CD4-positive, CD25-positive, alpha-beta regulatory T cell (primary cell): ENCODE data around the gene SIPA1L3. TPM values are rescaled to one million over a fixed set of nuclear protein-coding genes. Genes with fewer than 3 reads are reported as not detected.

Experiments
- ATAC-seq, 2 donors: fragments of 150-1000 bp; cut with Tn5 transposase; one replicate each; pipeline ENCODE4 v1.10.0; 2021; ENCODE audit warnings: low read depth in 2 of 2, moderate number of reproducible peaks in 2 of 2, moderate library complexity in 1 of 2
- DNase-seq, 3 donors: peaks; one replicate each; pipeline versions ENCODE4 v3.0.0 to v3.0.0-alpha.2; 2012 to 2022; ENCODE audit warnings: mixed read lengths in 1 of 3
- H3K27ac ChIP-seq: one replicate; pipeline ENCODE4 v1.7.0; 2013; ENCODE audit warnings: mild to moderate bottlenecking, low read length; ENCODE audit not compliant: insufficient read depth, poor library complexity, severe bottlenecking
- H3K27me3 ChIP-seq: one replicate; pipeline ENCODE4 v1.7.0; 2013; ENCODE audit warnings: low read length; ENCODE audit not compliant: control insufficient read depth, insufficient read depth
- H3K36me3 ChIP-seq: one replicate; pipeline ENCODE4 v1.7.0; 2013; ENCODE audit warnings: mild to moderate bottlenecking, low read length, moderate library complexity; ENCODE audit not compliant: control insufficient read depth, insufficient read depth
- H3K4me1 ChIP-seq: 2 replicates; pipeline ENCODE4 v1.7.0; 2013; ENCODE audit warnings: mild to moderate bottlenecking, low read length; ENCODE audit not compliant: insufficient read depth, control insufficient read depth, poor library complexity, severe bottlenecking
- H3K4me3 ChIP-seq: one replicate; pipeline ENCODE4 v1.7.0; 2013; ENCODE audit warnings: low read depth, mild to moderate bottlenecking, low read length, moderate library complexity
- H3K9me3 ChIP-seq, 2 experiments: 1 replicate in 1 of 2; 2 replicates in 1 of 2; pipeline ENCODE4 v1.7.0; 2013; ENCODE audit warnings: low read length in 2 of 2, mild to moderate bottlenecking in 1 of 2, moderate library complexity in 1 of 2; ENCODE audit not compliant: control insufficient read depth in 2 of 2
- H3K27ac Mint-ChIP-seq, 3 donors: one replicate each; pipeline ENCODE4 v1.8.0; 2020 to 2022; ENCODE audit warnings: mild to moderate bottlenecking in 3 of 3, mixed read lengths in 3 of 3, moderate library complexity in 2 of 3
- H3K27me3 Mint-ChIP-seq: one replicate; pipeline ENCODE4 v1.8.0; 2022; ENCODE audit warnings: mild to moderate bottlenecking, mixed read lengths
- H3K36me3 Mint-ChIP-seq: one replicate; pipeline ENCODE4 v1.8.0; 2020; ENCODE audit warnings: mixed read lengths
- H3K4me1 Mint-ChIP-seq, 4 donors: one replicate each; pipeline ENCODE4 v1.8.0; 2020 to 2022; ENCODE audit warnings: mixed read lengths in 4 of 4, mild to moderate bottlenecking in 1 of 4
- H3K4me3 Mint-ChIP-seq, 4 donors: one replicate each; pipeline ENCODE4 v1.8.0; 2020 to 2022; ENCODE audit warnings: mild to moderate bottlenecking in 4 of 4, mixed read lengths in 4 of 4, moderate library complexity in 3 of 4
- H3K9me3 Mint-ChIP-seq, 7 donors: one replicate each; pipeline ENCODE4 v1.8.0; 2020 to 2022; ENCODE audit warnings: mixed read lengths in 7 of 7, mild to moderate bottlenecking in 3 of 7, moderate library complexity in 2 of 7
- polyA plus RNA-seq, 4 donors: library from polyadenylated mRNA; unstranded; fragments of 300-500 nt; fragmentation: Illumina TruSeq; gene quantifications; one replicate each; pipeline ENCODE4 v1.2.3, GENCODE V29; 2021
- total RNA-seq: library from RNA; stranded (reverse); gene quantifications from one replicate; pipeline ENCODE4 v1.2.3, GENCODE V29; 2022

Gene SIPA1L3
- total and polyA plus RNA-seq, 5 donors from 2014 or later = 0.41 to 27.6 (median 1.7) TPM

- Histone ChIP-seq H3K27me3 (no peaks in the 10 kb centered on the region), H3K36me3 (no peaks in the 10 kb centered on the region), H3K4me1 (peaks cover 3% of the 10 kb centered on the region), H3K4me3 (no peak overlapping the region), H3K9me3 (no peaks in the 10 kb centered on the region), H3K27ac (no peak overlapping the region)
- ATAC-seq = no peak
- no peak for DNase-seq
- Mint-ChIP-seq H3K27ac (no peak overlapping the region), H3K36me3 (no peaks in the 10 kb centered on the region), H3K27me3 (peaks cover 14% of the 10 kb centered on the region), H3K4me1 (peaks cover 0 to 8% (median 3%) of the 10 kb centered on the region in 4 donors), H3K4me3 (no peak overlapping the region), H3K9me3 (no peaks in the 10 kb centered on the region)
Observed at GRCh38 chr19:38247126-38247525, 340.1 kb downstream of the SIPA1L3 start.

GRCh38 chr19:38247734-38248268 lies 340.8 kb downstream of the SIPA1L3 start:
- Histone ChIP-seq H3K4me3 (no peak overlapping the region), H3K27ac (no peak overlapping the region), H3K36me3 (no peaks in the 10 kb centered on the region), H3K4me1 (peaks cover 3% of the 10 kb centered on the region), H3K27me3 (no peaks in the 10 kb centered on the region), H3K9me3 (no peaks in the 10 kb centered on the region)
- DNase-seq (no peak), ATAC-seq (no peak)
- Mint-ChIP-seq H3K4me1 (peaks cover 0 to 8% (median 3%) of the 10 kb centered on the region in 4 donors), H3K4me3 (no peak overlapping the region), H3K27me3 (peaks cover 12% of the 10 kb centered on the region), H3K27ac (peak overlapping the region in 1 of 3 donors; percentile 18), H3K9me3 (no peaks in the 10 kb centered on the region), H3K36me3 (no peaks in the 10 kb centered on the region)

- peaks cover 10% of the 10 kb centered on the region for H3K27me3 Mint-ChIP-seq
- Histone ChIP-seq H3K27ac (no peak overlapping the region), H3K4me1 (peaks cover 3% of the 10 kb centered on the region), H3K36me3 (no peaks in the 10 kb centered on the region), H3K4me3 (no peak overlapping the region), H3K27me3 (no peaks in the 10 kb centered on the region), H3K9me3 (no peaks in the 10 kb centered on the region)
- no peaks in the 10 kb centered on the region for H3K36me3 Mint-ChIP-seq
- no peak overlapping the region for H3K27ac Mint-ChIP-seq
- DNase-seq (no peak), ATAC-seq (no peak)
- no peaks in the 10 kb centered on the region for H3K9me3 Mint-ChIP-seq
- peaks cover 0 to 8% (median 3%) of the 10 kb centered on the region in 4 donors for H3K4me1 Mint-ChIP-seq
- no peak overlapping the region for H3K4me3 Mint-ChIP-seq
Observed at GRCh38 chr19:38248421-38248820, 341.4 kb downstream of the SIPA1L3 start.

- Mint-ChIP-seq H3K4me3 (no peak overlapping the region), H3K27ac (no peak overlapping the region), H3K36me3 (no peaks in the 10 kb centered on the region), H3K4me1 (peaks cover 0 to 5% (median 3%) of the 10 kb centered on the region in 4 donors), H3K9me3 (no peaks in the 10 kb centered on the region), H3K27me3 (peaks cover 12% of the 10 kb centered on the region)
- ATAC-seq (no peak), DNase-seq (no peak)
- H3K4me3 ChIP-seq = no peak overlapping the region
- H3K9me3 ChIP-seq = no peaks in the 10 kb centered on the region
- H3K27me3 ChIP-seq = no peaks in the 10 kb centered on the region
- H3K4me1 ChIP-seq = no peaks in the 10 kb centered on the region
- H3K27ac ChIP-seq = no peak overlapping the region
- H3K36me3 ChIP-seq = no peaks in the 10 kb centered on the region
Observed at GRCh38 chr19:38250428-38250820, 343.4 kb downstream of the SIPA1L3 start.

GRCh38 chr19:38250821-38251563 lies 344.0 kb downstream of the SIPA1L3 start:
- no peaks in the 10 kb centered on the region for H3K4me1 ChIP-seq

GRCh38 chr19:38251564-38252051 lies 344.6 kb downstream of the SIPA1L3 start:
- Histone ChIP-seq H3K9me3 (no peaks in the 10 kb centered on the region), H3K27me3 (peaks cover 2% of the 10 kb centered on the region), H3K4me3 (no peak overlapping the region), H3K4me1 (peaks cover 4% of the 10 kb centered on the region), H3K36me3 (no peaks in the 10 kb centered on the region), H3K27ac (no peak overlapping the region)
- peak overlapping the region in 1 of 4 donors; percentile 7 for H3K4me3 Mint-ChIP-seq
- H3K27ac Mint-ChIP-seq = no peak overlapping the region
- DNase-seq (no peak), ATAC-seq (no peak)
- peaks cover 18% of the 10 kb centered on the region for H3K27me3 Mint-ChIP-seq
- H3K4me1 Mint-ChIP-seq = peaks cover 0 to 7% (median 4%) of the 10 kb centered on the region in 4 donors
- H3K9me3 Mint-ChIP-seq = no peaks in the 10 kb centered on the region
- H3K36me3 Mint-ChIP-seq = no peaks in the 10 kb centered on the region

More at GRCh38 chr19:38250821-38251563, 344.0 kb downstream of the SIPA1L3 start:
- H3K27me3 Mint-ChIP-seq = peaks cover 17% of the 10 kb centered on the region
- H3K27ac Mint-ChIP-seq = no peak overlapping the region
- peaks cover 0 to 7% (median 3%) of the 10 kb centered on the region in 4 donors for H3K4me1 Mint-ChIP-seq
- Histone ChIP-seq H3K27me3 (peaks cover 2% of the 10 kb centered on the region), H3K27ac (no peak overlapping the region), H3K36me3 (no peaks in the 10 kb centered on the region), H3K4me3 (no peak overlapping the region), H3K9me3 (no peaks in the 10 kb centered on the region)
- no peak overlapping the region for H3K4me3 Mint-ChIP-seq
- DNase-seq (no peak), ATAC-seq (no peak)
- H3K36me3 Mint-ChIP-seq = no peaks in the 10 kb centered on the region
- H3K9me3 Mint-ChIP-seq = no peaks in the 10 kb centered on the region

GRCh38 chr19:38252385-38252784 lies 345.4 kb downstream of the SIPA1L3 start:
- Mint-ChIP-seq H3K27ac (no peak overlapping the region), H3K9me3 (no peaks in the 10 kb centered on the region), H3K4me3 (no peak overlapping the region), H3K36me3 (no peaks in the 10 kb centered on the region), H3K27me3 (peaks cover 26% of the 10 kb centered on the region), H3K4me1 (peaks cover 0 to 8% (median 6%) of the 10 kb centered on the region in 4 donors)
- Histone ChIP-seq H3K27ac (no peak overlapping the region), H3K27me3 (peaks cover 2% of the 10 kb centered on the region), H3K9me3 (no peaks in the 10 kb centered on the region), H3K4me1 (peaks cover 4% of the 10 kb centered on the region), H3K36me3 (no peaks in the 10 kb centered on the region), H3K4me3 (no peak overlapping the region)
- no peak for ATAC-seq
- no peak for DNase-seq
